Endothelial cell of hepatic sinusoid (primary cell): ENCODE results near the gene MTRF1.
"Not testable (repeated sequence)": the region's sequence is repeated elsewhere in the genome, so short reads cannot be mapped to it uniquely, and the experiment has no call there.

Experiments used
- in situ Hi-C: cut with HindIII; loops from 2 replicates; pipeline ENCODE4 v1.10.0; 2017; ENCODE audit warnings: low sequenced_read_pairs

Gene MTRF1

GRCh38 chr13:41186481-41186880 lies 76.9 kb downstream of the MTRF1 start:
- in situ Hi-C loops, result loop anchor here (5.0 kb wide), 1 partner anchor 49 kb away; no protein-coding TSS in a partner anchor

- in situ Hi-C loops, result no loop called here
Measured at GRCh38 chr13:41182231-41182630, 81.1 kb downstream of the MTRF1 start.

GRCh38 chr13:41179593-41180250 lies 83.7 kb downstream of the MTRF1 start:
- in situ Hi-C loops, result no loop called here

- in situ Hi-C loops, result no loop called here
Measured at GRCh38 chr13:41178040-41178439, 85.3 kb downstream of the MTRF1 start.

- in situ Hi-C loops, result no loop called here
Measured at GRCh38 chr13:41177616-41178015, 85.8 kb downstream of the MTRF1 start.

GRCh38 chr13:41175576-41175975 lies 87.8 kb downstream of the MTRF1 start:
- in situ Hi-C loops, result not testable (repeated sequence)
